T-cell (primary cell): ENCODE measurements around the gene CLCA1. TPM values are rescaled to one million over a fixed set of nuclear protein-coding genes. Genes with fewer than 3 reads are reported as not detected.

Source experiments
- ATAC-seq, 4 experiments: fragments of 200-7000 bp in 3 of 4; fragments of 150-1000 bp in 1 of 4; cut with Tn5 transposase; replicated peaks in 1 of 4; 1 replicate in 3 of 4; 2 replicates in 1 of 4; pipeline ENCODE4 v1.10.0; 2021; ENCODE audit warnings: moderate library complexity in 3 of 4, mild to moderate bottlenecking in 2 of 4, moderate number of reproducible peaks in 1 of 4
- CTCF ChIA-PET, 2 donors: fragments of 300-600 bp; sonication (Branson Sonifier 250); formaldehyde crosslinking; loops; one replicate each; lab custom pipeline; 2022; ENCODE audit warnings: antibody characterized with exemption in 2 of 2; lab: Charles Lee
- POLR2A ChIA-PET, 2 donors: fragments of 300-600 bp; sonication (Branson Sonifier 250); formaldehyde crosslinking; loops; one replicate each; lab custom pipeline; 2022; ENCODE audit warnings: antibody characterized with exemption in 2 of 2; lab: Charles Lee
- DNase-seq, 35 experiments: peaks; one replicate each; pipeline versions ENCODE4 v3.0.0 to v3.0.0-alpha.2; 2013 to 2023
- H3K27ac ChIP-seq: one replicate; pipeline ENCODE4 v1.5.1; 2013; ENCODE audit warnings: low read length
- H3K27me3 ChIP-seq, 2 experiments: replicated peaks in 1 of 2; 1 replicate in 1 of 2; 2 replicates in 1 of 2; pipeline versions ENCODE4 v1.6.1 to v1.7.0; 2013; ENCODE audit warnings: low read length in 1 of 2, mixed read lengths in 1 of 2; ENCODE audit not compliant: control insufficient read depth in 2 of 2, insufficient read depth in 2 of 2; ENCODE audit errors: extremely low read depth in 1 of 2
- H3K36me3 ChIP-seq, 2 donors: 1 replicate in 1 of 2; 2 replicates in 1 of 2; pipeline versions ENCODE4 v1.6.1 to v1.7.0; 2013; ENCODE audit warnings: low read length in 1 of 2; ENCODE audit not compliant: control insufficient read depth in 2 of 2, insufficient read depth in 1 of 2; ENCODE audit errors: extremely low read depth in 1 of 2
- H3K4me1 ChIP-seq, 2 experiments: 1 replicate in 1 of 2; 2 replicates in 1 of 2; pipeline versions ENCODE4 v1.6.1 to v1.7.0; 2013; ENCODE audit warnings: low read length in 2 of 2, mixed read lengths in 1 of 2; ENCODE audit not compliant: insufficient read depth in 2 of 2, control insufficient read depth in 1 of 2; ENCODE audit errors: extremely low read depth in 1 of 2
- H3K4me3 ChIP-seq, 2 donors: 1 replicate in 1 of 2; 2 replicates in 1 of 2; pipeline versions ENCODE4 v1.5.1 to v1.7.0; 2013; ENCODE audit warnings: mild to moderate bottlenecking in 2 of 2, low read length in 1 of 2, moderate library complexity in 1 of 2; ENCODE audit not compliant: control insufficient read depth in 1 of 2; ENCODE audit errors: extremely low read depth in 1 of 2
- H3K9me3 ChIP-seq: 2 replicates; pipeline ENCODE4 v1.7.0; 2013
- H3K27ac Mint-ChIP-seq, 2 donors: one replicate each; pipeline ENCODE4 v1.8.0; 2020 to 2021; ENCODE audit warnings: mild to moderate bottlenecking in 2 of 2, mixed read lengths in 2 of 2
- H3K27me3 Mint-ChIP-seq, 2 donors: one replicate each; pipeline ENCODE4 v1.8.0; 2021 to 2022; ENCODE audit warnings: mixed read lengths in 2 of 2
- H3K36me3 Mint-ChIP-seq: one replicate; pipeline ENCODE4 v1.8.0; 2021; ENCODE audit warnings: mixed read lengths
- H3K4me1 Mint-ChIP-seq, 3 donors: one replicate each; pipeline ENCODE4 v1.8.0; 2020 to 2022; ENCODE audit warnings: mixed read lengths in 3 of 3, mild to moderate bottlenecking in 1 of 3
- H3K4me3 Mint-ChIP-seq, 3 donors: one replicate each; pipeline ENCODE4 v1.8.0; 2020 to 2022; ENCODE audit warnings: mild to moderate bottlenecking in 3 of 3, mixed read lengths in 3 of 3, moderate library complexity in 3 of 3
- H3K9me3 Mint-ChIP-seq, 3 donors: one replicate each; pipeline ENCODE4 v1.8.0; 2020 to 2022; ENCODE audit warnings: mixed read lengths in 3 of 3
- WGBS: methylation state at CpG from one replicate; pipeline ENCODE4 v1.1.5; 2013; ENCODE audit warnings: missing lambda C conversion rate; ENCODE audit not compliant: insufficient coverage; 5-methylcytosine and 5-hydroxymethylcytosine counted together
- total RNA-seq, 35 experiments: library from RNA in 6 of 35; stranded (reverse) in 6 of 35; fragments of 120-200 nt in 1 of 35; gene quantifications; one replicate each; pipeline versions ENCODE4 v1.2.1 to v1.2.4 and lab custom pipeline; 2013 to 2026

CLCA1 gene
- total RNA-seq, 5 donors from 2014 or later (not counting 1 experiment from before 2014, with no cell fraction given), result 0.12 to 0.25 (median 0.23) TPM; not detected in 2

DNA sequence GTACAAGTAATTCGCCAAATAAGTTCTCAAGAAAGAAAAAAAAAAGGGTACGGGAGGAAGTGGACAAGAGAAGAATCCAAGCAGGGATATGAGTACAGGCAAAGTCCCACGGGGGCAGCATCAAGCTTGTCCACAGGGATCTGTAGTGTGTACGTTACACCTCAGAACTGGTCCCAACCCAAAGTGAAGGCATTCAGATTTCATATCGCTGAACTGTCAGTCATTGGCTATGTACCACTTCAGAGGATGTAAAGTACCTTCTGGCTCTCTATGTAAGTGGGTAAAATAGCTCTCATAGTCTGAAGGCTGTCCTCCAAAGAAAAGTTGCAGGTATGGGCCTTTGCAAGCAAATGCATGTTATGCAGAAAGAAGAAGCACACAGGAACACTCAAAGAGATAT is 70.0 kb downstream of the CLCA1 start:
- CTCF ChIA-PET, result no interaction called here
- no peak overlapping the region for H3K4me3 Mint-ChIP-seq

DNA sequence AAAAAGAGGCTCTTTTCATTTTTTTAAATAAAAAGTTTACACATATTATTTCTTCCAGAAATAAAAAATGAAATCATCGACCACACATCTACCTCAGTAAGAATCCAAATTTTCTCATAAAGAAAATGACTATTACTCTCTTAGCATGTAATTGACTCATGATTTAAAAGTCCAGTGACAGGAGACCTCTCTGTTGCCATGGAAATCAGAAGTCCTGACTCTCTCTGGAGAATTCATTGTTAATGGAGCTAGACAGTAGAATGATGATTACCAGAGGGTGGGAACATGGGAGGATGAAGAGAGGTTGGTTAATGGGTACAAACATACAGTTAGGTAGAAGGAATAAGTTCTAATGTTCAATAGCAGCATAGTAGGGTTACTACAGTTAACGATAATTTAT is 73.1 kb downstream of the CLCA1 start:
- Mint-ChIP-seq H3K36me3 (no peaks in the 10 kb centered on the region), H3K27ac (no peak overlapping the region), H3K27me3 (peaks cover 11 to 15% of the 10 kb centered on the region in 2 donors), H3K9me3 (peaks cover 0 to 2% (median 0%) of the 10 kb centered on the region in 3 donors), H3K4me1 (no peaks in the 10 kb centered on the region), H3K4me3 (no peak overlapping the region)
- H3K27ac ChIP-seq, result no peak overlapping the region
- DNase-seq (no peak), ATAC-seq (no peak)
- ChIA-PET POLR2A (interaction anchor here in 1 of 2 donors (0.6 kb wide), 1 partner anchor 19 kb away, joined by 3 read pairs; no protein-coding TSS in a partner anchor), CTCF (no interaction called here)
- WGBS, result 83% methylated on average over 1 of the region's 2 CpGs
- H3K4me1 ChIP-seq, result no peaks in the 10 kb centered on the region
- no peaks in the 10 kb centered on the region for H3K9me3 ChIP-seq
- H3K4me3 ChIP-seq, result no peak overlapping the region
- no peaks in the 10 kb centered on the region for H3K27me3 ChIP-seq
- no peaks in the 10 kb centered on the region for H3K36me3 ChIP-seq

More for the DNA sequence above, 70.0 kb downstream of the CLCA1 start:
- POLR2A ChIA-PET, result no interaction called here
- Mint-ChIP-seq H3K27ac (no peak overlapping the region), H3K4me1 (no peaks in the 10 kb centered on the region), H3K36me3 (no peaks in the 10 kb centered on the region), H3K27me3 (peaks cover 19 to 24% of the 10 kb centered on the region in 2 donors), H3K9me3 (no peaks in the 10 kb centered on the region)
- no peaks in the 10 kb centered on the region for H3K36me3 ChIP-seq
- WGBS, result 74% methylated on average over 4 of the region's 5 CpGs
- no peak overlapping the region for H3K27ac ChIP-seq
- no peaks in the 10 kb centered on the region for H3K27me3 ChIP-seq
- DNase-seq, result no peak
- H3K4me1 ChIP-seq, result no peaks in the 10 kb centered on the region
- no peak overlapping the region for H3K4me3 ChIP-seq
- no peak for ATAC-seq
- H3K9me3 ChIP-seq, result no peaks in the 10 kb centered on the region

DNA sequence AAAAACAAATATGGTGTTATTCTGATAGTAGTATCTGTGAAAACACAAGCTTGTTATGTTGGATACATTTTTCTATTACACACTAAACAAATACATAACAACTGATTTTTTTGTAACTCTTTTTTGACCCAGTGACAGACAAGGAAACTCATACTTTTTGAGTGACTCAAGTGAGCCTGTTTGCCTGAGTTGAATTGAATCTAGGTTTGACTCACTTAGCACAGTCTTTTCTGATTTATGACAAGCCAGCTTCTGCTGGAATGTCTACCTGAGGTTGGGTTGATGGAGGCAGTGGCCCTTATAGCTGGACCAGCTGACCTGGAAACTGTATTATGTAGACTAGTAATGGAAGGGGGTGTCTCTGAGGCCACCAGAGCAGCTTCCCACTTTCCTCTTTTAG is 73.9 kb downstream of the CLCA1 start:
- H3K36me3 Mint-ChIP-seq, result no peaks in the 10 kb centered on the region
- CTCF ChIA-PET, result no interaction called here

DNA sequence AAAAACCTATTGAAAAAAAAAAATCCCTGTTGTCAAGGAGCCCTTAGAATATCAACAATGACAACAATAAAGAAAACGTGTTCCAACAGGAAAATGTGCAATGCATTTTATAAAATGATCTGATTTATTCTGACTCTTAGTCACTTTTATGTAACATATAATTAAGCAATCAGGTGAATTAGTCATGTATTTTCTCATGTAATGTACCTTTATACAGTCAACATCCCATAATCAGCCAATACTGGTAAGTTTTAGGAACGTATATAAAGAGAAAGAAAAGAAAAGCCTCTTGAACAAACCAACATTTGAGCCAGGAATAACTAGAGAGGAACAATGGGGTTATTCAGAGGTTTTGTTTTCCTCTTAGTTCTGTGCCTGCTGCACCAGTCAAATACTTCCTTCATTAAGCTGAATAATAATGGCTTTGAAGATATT is 78.1 kb downstream of the CLCA1 start, which contains the start of gene CLCA4:
CLCA4 (plus strand) TSS at position 292 of the 435 bp plus-strand sequence; CDS start at position 334, 42 bp downstream.
- H3K4me3 Mint-ChIP-seq, result no peak within 1 kb of the TSS
- no peak within 1 kb of the TSS for H3K27ac ChIP-seq
- no peaks in the 10 kb centered on the region for H3K9me3 ChIP-seq
- H3K27me3 ChIP-seq, result no peaks in the 10 kb centered on the region
- no peak within 1 kb of the TSS for H3K4me3 ChIP-seq
- no peak for DNase-seq
- H3K27me3 Mint-ChIP-seq, result peaks cover 0 to 4% of the 10 kb centered on the region in 2 donors
- H3K9me3 Mint-ChIP-seq, result peaks cover 0 to 2% (median 0%) of the 10 kb centered on the region in 3 donors
- no peak for ATAC-seq
- POLR2A ChIA-PET, result no interaction called here
- H3K4me1 ChIP-seq, result no peaks in the 10 kb centered on the region
- CTCF ChIA-PET, result no interaction called here
- WGBS, result no CpG with 5 or more reads among the region's 2 CpGs
- no peaks in the 10 kb centered on the region for H3K4me1 Mint-ChIP-seq
- H3K36me3 Mint-ChIP-seq, result no peaks in the 10 kb centered on the region
- no peaks in the 10 kb centered on the region for H3K36me3 ChIP-seq
- H3K27ac Mint-ChIP-seq, result no peak within 1 kb of the TSS

More for the DNA sequence above, 73.9 kb downstream of the CLCA1 start:
- H3K27me3 ChIP-seq, result no peaks in the 10 kb centered on the region
- H3K36me3 ChIP-seq, result no peaks in the 10 kb centered on the region
- no peak overlapping the region for H3K4me3 ChIP-seq
- POLR2A ChIA-PET, result no interaction called here
- no peak overlapping the region for H3K27ac Mint-ChIP-seq
- no peaks in the 10 kb centered on the region for H3K4me1 Mint-ChIP-seq
- no peaks in the 10 kb centered on the region for H3K9me3 ChIP-seq
- peaks cover 8 to 12% of the 10 kb centered on the region in 2 donors for H3K27me3 Mint-ChIP-seq
- H3K4me3 Mint-ChIP-seq, result no peak overlapping the region
- no peak for DNase-seq
- ATAC-seq, result no peak
- no peak overlapping the region for H3K27ac ChIP-seq
- peaks cover 0 to 2% (median 0%) of the 10 kb centered on the region in 3 donors for H3K9me3 Mint-ChIP-seq
- H3K4me1 ChIP-seq, result no peaks in the 10 kb centered on the region

DNA sequence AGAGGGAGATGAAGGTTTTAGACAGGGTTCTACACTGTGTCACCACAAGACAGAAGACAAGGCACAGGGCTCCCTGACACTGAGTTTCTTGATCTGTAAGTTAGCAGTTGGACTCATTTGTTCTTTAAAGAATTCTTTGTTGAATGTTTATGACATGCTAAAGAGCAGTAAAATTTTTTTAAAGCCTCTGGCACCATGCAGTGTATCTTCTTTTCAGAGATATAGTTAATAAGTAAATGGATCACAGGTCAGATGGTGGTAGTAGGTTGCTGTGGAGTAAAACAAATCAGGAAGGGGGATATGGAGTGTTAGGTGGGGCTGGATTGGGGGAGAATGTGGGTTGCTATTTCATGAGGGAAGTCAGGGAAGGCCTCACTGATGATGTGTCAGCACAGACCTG is 80.1 kb downstream of the CLCA1 start:
- no peaks in the 10 kb centered on the region for H3K4me1 ChIP-seq
- CTCF ChIA-PET, result no interaction called here

More for the DNA sequence above, 80.1 kb downstream of the CLCA1 start:
- Mint-ChIP-seq H3K27ac (no peak overlapping the region), H3K27me3 (no peaks in the 10 kb centered on the region), H3K4me1 (no peaks in the 10 kb centered on the region), H3K36me3 (no peaks in the 10 kb centered on the region), H3K4me3 (no peak overlapping the region), H3K9me3 (peaks cover 0 to 2% (median 0%) of the 10 kb centered on the region in 3 donors)
- no peaks in the 10 kb centered on the region for H3K36me3 ChIP-seq
- no peak overlapping the region for H3K4me3 ChIP-seq
- peaks cover 0 to 3% of the 10 kb centered on the region in 2 experiments for H3K27me3 ChIP-seq
- ATAC-seq (no peak), DNase-seq (no peak)
- POLR2A ChIA-PET, result no interaction called here
- H3K27ac ChIP-seq, result no peak overlapping the region
- no peaks in the 10 kb centered on the region for H3K9me3 ChIP-seq

Other genes starting within 250 kb of the CLCA1 start
- 10 to 100 TPM; 52.5 to 83.9 (median 67.9) TPM for gene ODF2L, start 72.6 kb upstream of the CLCA1 start, total RNA-seq
- gene CLCA2, start 44.8 kb upstream of the CLCA1 start, total RNA-seq, result not detected
- not detected for gene CLCA4, start 78.2 kb downstream of the CLCA1 start, total RNA-seq
- gene SH3GLB1, start 235.6 kb downstream of the CLCA1 start, total RNA-seq, result 10 to 100 TPM; 42.2 to 48.0 (median 45.8) TPM